Measurements from ENCODE around the gene DNAJA3. TPM values are rescaled to one million over a fixed set of nuclear protein-coding genes. Genes with fewer than 3 reads are reported as not detected.

The DNAJA3 gene
- total RNA-seq, 1 experiment from 2014 or later: 58.9 TPM

GRCh38 chr16:4495766-4496165 is 70.1 kb downstream of the DNAJA3 start:
- POLR2A ChIA-PET (ENCODE audit: unreplicated experiment): interaction anchor here (0.6 kb wide), 1 partner anchor 15 kb away, joined by 9 read pairs; no protein-coding TSS in a partner anchor
- TSS peak; percentile 75 for BruUV-seq (replicated peaks)
- Histone ChIP-seq H3K4me3 (no peak overlapping the region), H3K79me2 (ENCODE audit: low read depth) (peaks cover 33% of the 10 kb centered on the region), H4K20me1 (ENCODE audit: insufficient read depth) (peaks cover 10% of the 10 kb centered on the region; the same call in 1 of the 2 replicates), H3K4me1 (replicated peaks; ENCODE audit: insufficient read depth) (peaks cover 61% of the 10 kb centered on the region), H3K36me3 (ENCODE audit: low read depth) (no peaks in the 10 kb centered on the region), H2AFZ (no peak overlapping the region), H3K9me2 (ENCODE audit: insufficient read depth) (no peaks in the 10 kb centered on the region), H3F3A (ENCODE audit: insufficient read depth, low read depth) (peaks cover 45% of the 10 kb centered on the region), H3K9me3 (ENCODE audit: insufficient read depth, low read depth) (no peaks in the 10 kb centered on the region), H3K27me3 (ENCODE audit: insufficient read depth, low read depth) (no peaks in the 10 kb centered on the region), H3K4me2 (peak overlapping the region; percentile 29), H3K27ac (peak overlapping the region; percentile 72)
- TF ChIP-seq EZH2 (IDR thresholded peaks at IDR 0.05; ENCODE audit: low read depth) (no peak), CTCF (conservative IDR thresholded peaks at IDR 0.05) (no peak)
- DNase-seq: peak in 1 of 2 experiments; percentile 50
- CTCF ChIA-PET: interaction anchor here (0.6 kb wide), 2 partner anchors 17 to 90 kb away, joined by 5 to 6 read pairs; no protein-coding TSS in a partner anchor
- intact Hi-C loops (cut with micrococcal nuclease; ENCODE audit: unreplicated experiment): no loop called here

GRCh38 chr16:4496305-4496704 is 70.6 kb downstream of the DNAJA3 start:
- H3K9me3 ChIP-seq (ENCODE audit: insufficient read depth, low read depth): no peaks in the 10 kb centered on the region
- H3K27me3 ChIP-seq (ENCODE audit: insufficient read depth, low read depth): no peaks in the 10 kb centered on the region
- TF ChIP-seq CTCF (conservative IDR thresholded peaks at IDR 0.05) (no peak), EZH2 (IDR thresholded peaks at IDR 0.05; ENCODE audit: low read depth) (no peak)
- peaks cover 10% of the 10 kb centered on the region; the same call in 1 of the 2 replicates for H4K20me1 ChIP-seq (ENCODE audit: insufficient read depth)
- H3K36me3 ChIP-seq (ENCODE audit: low read depth): no peaks in the 10 kb centered on the region
- H3K4me1 ChIP-seq (replicated peaks; ENCODE audit: insufficient read depth): peaks cover 66% of the 10 kb centered on the region
- peaks cover 36% of the 10 kb centered on the region for H3K79me2 ChIP-seq (ENCODE audit: low read depth)
- no peak overlapping the region for H3K4me3 ChIP-seq
- peak overlapping the region; percentile 72 for H3K27ac ChIP-seq
- no TSS peak for BruUV-seq (replicated peaks)
- DNase-seq: peak; percentile 42 to 91
- H3K4me2 ChIP-seq: peak overlapping the region; percentile 29
- no peaks in the 10 kb centered on the region for H3K9me2 ChIP-seq (ENCODE audit: insufficient read depth)
- ChIA-PET POLR2A (ENCODE audit: unreplicated experiment) (interaction anchor here (0.5 to 0.7 kb wide), 5 partner anchors 15 to 1468 kb away, joined by 3 to 9 read pairs (median 4); no protein-coding TSS in a partner anchor), CTCF (no interaction called here)
- H2AFZ ChIP-seq: no peak overlapping the region
- peaks cover 47% of the 10 kb centered on the region for H3F3A ChIP-seq (ENCODE audit: insufficient read depth, low read depth)
- intact Hi-C loops (cut with micrococcal nuclease; ENCODE audit: unreplicated experiment): no loop called here

- Histone ChIP-seq H3K27ac (peak overlapping the region; percentile 64), H3K9me3 (ENCODE audit: insufficient read depth, low read depth) (no peaks in the 10 kb centered on the region), H2AFZ (no peak overlapping the region), H3K9me2 (ENCODE audit: insufficient read depth) (no peaks in the 10 kb centered on the region), H3K4me2 (peak overlapping the region; percentile 41), H3K27me3 (ENCODE audit: insufficient read depth, low read depth) (no peaks in the 10 kb centered on the region), H3K79me2 (ENCODE audit: low read depth) (peaks cover 35% of the 10 kb centered on the region), H3K4me1 (replicated peaks; ENCODE audit: insufficient read depth) (peaks cover 69% of the 10 kb centered on the region), H3K4me3 (no peak overlapping the region), H3K36me3 (ENCODE audit: low read depth) (no peaks in the 10 kb centered on the region), H3F3A (ENCODE audit: insufficient read depth, low read depth) (peaks cover 52% of the 10 kb centered on the region), H4K20me1 (ENCODE audit: insufficient read depth) (peaks cover 10% of the 10 kb centered on the region; the same call in 1 of the 2 replicates)
- intact Hi-C loops (cut with micrococcal nuclease; ENCODE audit: unreplicated experiment): no loop called here
- DNase-seq: peak; percentile 59 to 82
- CTCF ChIA-PET: interaction anchor here (0.5 to 0.9 kb wide), 3 partner anchors 20 to 599 kb away, joined by 3 to 13 read pairs (median 6); no protein-coding TSS in a partner anchor
- BruUV-seq (replicated peaks): no TSS peak
- POLR2A ChIA-PET (ENCODE audit: unreplicated experiment): interaction anchor here (0.7 to 0.9 kb wide), 2 partner anchors 22 to 95 kb away, joined by 3 to 9 read pairs; partner anchors contain the start of gene HMOX2
- TF ChIP-seq EZH2 (IDR thresholded peaks at IDR 0.05; ENCODE audit: low read depth) (no peak), CTCF (conservative IDR thresholded peaks at IDR 0.05) (no peak)
These were observed 73.0 kb downstream of the DNAJA3 start for GRCh38 chr16:4498546-4499195.
